Cardiac muscle cell (in vitro differentiated cells and primary cell): Measurements from ENCODE around the gene INPP1. TPM values are rescaled to one million over a fixed set of nuclear protein-coding genes. Genes with fewer than 3 reads are reported as not detected.

Experiments used
- DNase-seq, 2 donors: peaks; one replicate each; pipeline versions ENCODE4 v3.0.0 to v3.0.0-alpha.2; 2010 to 2017; ENCODE audit warnings: low read depth in 1 of 2, low spot score in 1 of 2
- H3K27ac ChIP-seq: fragments of 200-600 bp; sonication (generic); 2 replicates; pipeline ENCODE4 v1.5.1; 2016
- H3K27me3 ChIP-seq: fragments of 200-600 bp; sonication (generic); 2 replicates; pipeline ENCODE4 v1.6.0; 2016; ENCODE audit warnings: control low read depth
- H3K36me3 ChIP-seq: fragments of 200-600 bp; sonication (generic); 2 replicates; pipeline ENCODE4 v1.5.1; 2016; ENCODE audit warnings: control low read depth
- H3K4me1 ChIP-seq: fragments of 200-600 bp; sonication (generic); 2 replicates; pipeline ENCODE4 v1.8.1; 2017; ENCODE audit warnings: low read depth, mild to moderate bottlenecking, mixed run types
- H3K4me3 ChIP-seq: fragments of 200-600 bp; sonication (generic); 2 replicates; pipeline ENCODE4 v1.5.1; 2016; ENCODE audit warnings: mild to moderate bottlenecking
- H3K9me3 ChIP-seq: fragments of 200-600 bp; sonication (generic); 2 replicates; pipeline ENCODE4 v1.5.1; 2017; ENCODE audit warnings: low read depth, mild to moderate bottlenecking, control low read depth
- polyA plus RNA-seq: library from polyadenylated mRNA; unstranded; fragments of >200 nt; fragmentation: Nextera tagmentation; extraction: Ambion mirVana; gene quantifications from 2 replicates; pipeline ENCODE4 v1.2.1, GENCODE V29; 2016
- total RNA-seq: library from RNA; depleted of rRNA; stranded (reverse); fragments of >200 nt; gene quantifications from 2 replicates; pipeline ENCODE4 v1.2.3, GENCODE V29; 2016
- TF ChIP-seq, protein P1 (sequence below): IDR thresholded peaks from 2 replicates; pipeline ENCODE4 v1.5.1; 2012; ENCODE audit warnings: low read depth, mild to moderate bottlenecking, low read length

Gene INPP1
- total and polyA plus RNA-seq, 2 experiments from 2014 or later, result 2.9 to 3.3 TPM

DNA sequence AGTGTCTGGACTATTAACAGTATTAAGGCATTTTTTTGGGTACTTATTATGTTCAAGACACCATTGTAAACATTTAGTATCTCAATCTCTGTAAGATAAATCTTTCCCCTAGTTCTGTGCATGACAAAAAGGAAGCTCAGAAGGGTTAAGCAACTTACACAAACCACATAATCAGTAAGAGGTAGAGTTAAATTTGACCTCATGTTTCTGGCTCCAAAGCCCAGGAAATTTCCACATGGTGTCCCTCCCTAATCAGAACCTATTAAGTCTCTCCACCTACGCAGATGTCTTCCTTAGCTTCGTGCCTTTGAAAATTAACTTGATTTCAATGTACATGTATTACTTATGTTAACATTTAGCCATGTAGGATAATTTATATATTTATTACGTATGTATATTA is 66.8 kb downstream of the INPP1 start:
- DNase-seq, result no peak
- Histone ChIP-seq H3K36me3 (no peaks in the 10 kb centered on the region), H3K27me3 (peaks cover 89% of the 10 kb centered on the region), H3K27ac (no peak overlapping the region), H3K4me1 (no peaks in the 10 kb centered on the region), H3K9me3 (no peaks in the 10 kb centered on the region), H3K4me3 (no peak overlapping the region)
- TF ChIP-seq, protein P1, sequence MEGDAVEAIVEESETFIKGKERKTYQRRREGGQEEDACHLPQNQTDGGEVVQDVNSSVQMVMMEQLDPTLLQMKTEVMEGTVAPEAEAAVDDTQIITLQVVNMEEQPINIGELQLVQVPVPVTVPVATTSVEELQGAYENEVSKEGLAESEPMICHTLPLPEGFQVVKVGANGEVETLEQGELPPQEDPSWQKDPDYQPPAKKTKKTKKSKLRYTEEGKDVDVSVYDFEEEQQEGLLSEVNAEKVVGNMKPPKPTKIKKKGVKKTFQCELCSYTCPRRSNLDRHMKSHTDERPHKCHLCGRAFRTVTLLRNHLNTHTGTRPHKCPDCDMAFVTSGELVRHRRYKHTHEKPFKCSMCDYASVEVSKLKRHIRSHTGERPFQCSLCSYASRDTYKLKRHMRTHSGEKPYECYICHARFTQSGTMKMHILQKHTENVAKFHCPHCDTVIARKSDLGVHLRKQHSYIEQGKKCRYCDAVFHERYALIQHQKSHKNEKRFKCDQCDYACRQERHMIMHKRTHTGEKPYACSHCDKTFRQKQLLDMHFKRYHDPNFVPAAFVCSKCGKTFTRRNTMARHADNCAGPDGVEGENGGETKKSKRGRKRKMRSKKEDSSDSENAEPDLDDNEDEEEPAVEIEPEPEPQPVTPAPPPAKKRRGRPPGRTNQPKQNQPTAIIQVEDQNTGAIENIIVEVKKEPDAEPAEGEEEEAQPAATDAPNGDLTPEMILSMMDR, result no peak

DNA sequence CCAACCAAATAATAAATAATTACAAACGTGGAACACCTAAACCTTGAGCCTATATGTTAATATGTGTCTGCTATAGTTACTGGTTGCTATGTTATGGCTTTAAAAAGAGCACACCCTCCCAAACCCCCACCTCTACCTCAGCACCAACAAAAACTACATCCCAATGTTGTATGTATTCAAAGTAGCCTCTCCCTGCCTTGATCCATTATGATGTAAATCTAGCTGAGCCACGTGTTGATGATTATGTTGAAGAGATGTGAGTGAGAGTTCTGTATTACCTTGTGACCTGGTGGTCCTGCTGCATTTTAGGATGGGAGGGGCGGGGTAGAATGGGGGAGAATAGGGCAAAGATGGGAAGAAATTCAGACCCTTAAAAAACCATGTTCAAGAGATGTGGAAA is 69.6 kb downstream of the INPP1 start:
- TF ChIP-seq, protein P1, result no peak
- Histone ChIP-seq H3K27me3 (peaks cover 62% of the 10 kb centered on the region), H3K9me3 (no peaks in the 10 kb centered on the region), H3K27ac (no peak overlapping the region), H3K36me3 (no peaks in the 10 kb centered on the region), H3K4me3 (no peak overlapping the region), H3K4me1 (no peaks in the 10 kb centered on the region)
- DNase-seq, result no peak

DNA sequence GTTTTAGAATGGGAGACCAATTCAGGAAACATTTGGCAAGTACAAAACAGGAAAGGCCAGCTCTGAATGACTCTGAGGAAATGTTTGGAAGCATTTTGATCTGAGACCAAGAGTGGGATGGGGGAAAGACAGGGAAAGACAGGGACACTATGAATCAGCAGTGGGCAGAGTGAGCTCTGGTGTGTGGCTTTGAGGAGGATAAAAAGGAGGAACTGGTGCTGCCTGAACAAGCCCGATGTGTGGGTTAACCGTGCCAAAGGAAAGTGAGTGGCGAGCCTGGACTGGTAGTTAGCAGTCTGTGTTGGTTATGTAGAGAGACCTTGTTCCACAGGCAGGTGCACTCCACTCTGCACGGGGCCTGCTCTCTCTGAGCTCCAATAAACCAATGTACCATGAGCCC is 70.0 kb downstream of the INPP1 start:
- DNase-seq, result no peak
- TF ChIP-seq, protein P1, result no peak
- H3K9me3 ChIP-seq, result no peaks in the 10 kb centered on the region
- H3K4me3 ChIP-seq, result no peak overlapping the region
- no peaks in the 10 kb centered on the region for H3K4me1 ChIP-seq
- H3K27ac ChIP-seq, result no peak overlapping the region
- H3K27me3 ChIP-seq, result peaks cover 58% of the 10 kb centered on the region
- no peaks in the 10 kb centered on the region for H3K36me3 ChIP-seq

DNA sequence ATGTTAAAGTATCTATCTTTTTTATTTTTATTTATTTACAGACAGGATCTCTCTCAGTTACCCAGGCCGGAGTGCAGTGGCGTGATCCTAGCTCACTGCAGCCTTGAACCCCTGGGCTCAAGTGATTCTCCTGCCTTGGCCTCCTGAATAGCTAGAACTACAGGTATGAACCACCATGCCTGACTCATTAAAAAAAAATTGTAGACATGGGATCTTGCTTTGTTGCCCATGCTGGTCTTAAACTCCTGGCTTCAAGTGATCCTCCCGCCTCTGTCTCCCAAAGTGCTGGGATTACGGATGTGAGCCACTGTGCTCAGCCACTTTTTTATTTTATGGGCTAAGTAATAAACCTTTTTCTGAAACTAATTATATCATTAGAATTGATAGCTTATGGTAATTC is 71.9 kb downstream of the INPP1 start:
- DNase-seq, result no peak
- Histone ChIP-seq H3K27me3 (peaks cover 42% of the 10 kb centered on the region), H3K9me3 (no peaks in the 10 kb centered on the region), H3K4me1 (no peaks in the 10 kb centered on the region), H3K27ac (no peak overlapping the region), H3K36me3 (no peaks in the 10 kb centered on the region), H3K4me3 (no peak overlapping the region)
- TF ChIP-seq, protein P1, result no peak

DNA sequence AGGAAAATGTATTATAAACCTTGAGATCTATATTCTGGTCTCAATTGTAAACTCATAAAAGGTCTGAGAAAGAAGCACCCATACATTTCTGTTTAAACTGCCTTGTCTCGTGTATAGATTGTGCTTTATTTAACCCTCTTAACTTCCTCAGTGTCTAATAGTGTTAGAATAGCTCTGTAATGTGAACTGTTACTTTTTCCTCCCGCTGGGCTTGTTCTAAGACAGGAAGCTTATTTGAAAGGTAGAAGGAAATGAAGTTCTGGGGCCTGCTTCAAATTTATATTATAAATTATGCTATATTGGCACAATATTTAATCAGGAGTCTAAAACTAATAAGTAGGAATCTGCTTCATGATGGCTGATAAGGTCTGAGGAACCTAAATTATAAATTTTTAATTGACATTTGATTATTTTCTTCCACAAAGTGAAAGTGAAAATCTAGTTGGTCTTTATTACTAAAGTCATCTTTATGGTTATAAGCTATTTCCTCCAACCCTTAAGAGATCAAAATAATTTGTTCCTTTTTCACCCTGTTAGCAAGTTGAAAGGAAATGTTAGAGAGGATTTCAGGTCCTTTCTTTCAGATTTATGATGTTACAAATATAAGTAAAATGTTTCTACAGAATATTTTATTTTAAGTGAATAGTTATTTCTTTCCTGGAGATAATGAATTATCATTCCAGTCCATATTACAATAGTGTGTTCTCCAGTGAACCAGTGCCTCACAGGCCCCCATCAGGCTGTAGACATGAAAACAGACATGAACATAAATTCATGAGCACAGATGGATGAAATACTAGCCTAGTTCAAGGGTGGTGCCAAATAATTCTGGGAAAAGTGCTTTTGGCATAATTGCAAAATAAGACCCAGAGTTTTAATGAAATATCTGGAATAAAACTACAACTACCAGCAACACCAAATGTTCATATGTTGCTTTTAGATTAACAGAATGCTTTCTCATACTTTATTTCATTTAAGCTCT is 72.7 kb downstream of the INPP1 start:
- TF ChIP-seq, protein P1, result no peak

More for the DNA sequence above, 72.7 kb downstream of the INPP1 start:
- no peak for DNase-seq
- Histone ChIP-seq H3K27me3 (peaks cover 36% of the 10 kb centered on the region), H3K4me3 (no peak overlapping the region), H3K9me3 (no peaks in the 10 kb centered on the region), H3K4me1 (no peaks in the 10 kb centered on the region), H3K36me3 (no peaks in the 10 kb centered on the region), H3K27ac (no peak overlapping the region)
